ENCODE results near the gene PHKA2. TPM values are rescaled to one million over a fixed set of nuclear protein-coding genes. Genes with fewer than 3 reads are reported as not detected.

The PHKA2 gene
- polyA plus RNA-seq, 3 donors: 36.9 to 54.3 (median 39.8) TPM

Other genes starting within 250 kb of the PHKA2 start
- 10 to 100 TPM; 17.5 to 21.4 (median 20.1) TPM for gene ADGRG2, start 138.4 kb upstream of the PHKA2 start, polyA plus RNA-seq (ENCODE audit: insufficient read length in 3 of 3)